A673 (cell line): Measurements from ENCODE around the gene HILPDA. TPM values are rescaled to one million over a fixed set of nuclear protein-coding genes. Genes with fewer than 3 reads are reported as not detected.
A peak's percentile ranks its signal among the peaks of the same experiment; 100 is the strongest.

Source experiments
- BruUV-seq: library from RNA; stranded (reverse); fragments of 400-500 nt; replicated peaks from 2 replicates; lab custom pipeline; 2021; lab: Mats Ljungman, UMichigan
- CTCF ChIA-PET: fragments of 300-600 bp; sonication (Branson Sonifier 250); formaldehyde crosslinking; loops from one replicate; lab custom pipeline; 2022; ENCODE audit warnings: antibody characterized with exemption; lab: Charles Lee
- POLR2A ChIA-PET: fragments of 300-600 bp; sonication (Branson Sonifier 250); formaldehyde crosslinking; loops from one replicate; lab custom pipeline; 2022; ENCODE audit warnings: antibody characterized with exemption; ENCODE audit not compliant: low non-redundant PET; lab: Charles Lee
- DNase-seq: peaks from one replicate; pipeline ENCODE4 v3.0.0-alpha.2; 2015; ENCODE audit warnings: low spot score
- H3K27ac ChIP-seq: fragments of 200-600 bp; sonication (generic); 2 replicates; pipeline ENCODE4 v1.5.1; 2016; ENCODE audit warnings: mixed run types, low read depth, mild to moderate bottlenecking, mixed read lengths, antibody characterized with exemption, low read length; ENCODE audit not compliant: poor library complexity, severe bottlenecking
- H3K27me3 ChIP-seq: fragments of 200-600 bp; sonication (generic); replicated peaks from 2 replicates; pipeline ENCODE4 v1.6.1; 2017; ENCODE audit warnings: mixed run types, low read depth, mild to moderate bottlenecking, mixed read lengths, antibody characterized with exemption, low read length; ENCODE audit not compliant: insufficient read depth, poor library complexity
- H3K36me3 ChIP-seq: fragments of 200-600 bp; sonication (generic); 2 replicates; pipeline ENCODE4 v1.6.1; 2016; ENCODE audit warnings: mixed run types, mild to moderate bottlenecking, mixed read lengths, antibody characterized with exemption, low read length; ENCODE audit not compliant: insufficient read depth, poor library complexity, severe bottlenecking
- H3K4me1 ChIP-seq: fragments of 200-600 bp; sonication (generic); 2 replicates; pipeline ENCODE4 v1.6.1; 2017; ENCODE audit warnings: mixed run types, mild to moderate bottlenecking, mixed read lengths, antibody characterized with exemption, low read length; ENCODE audit not compliant: insufficient read depth, poor library complexity, severe bottlenecking
- H3K4me3 ChIP-seq: fragments of 200-600 bp; sonication (generic); 2 replicates; pipeline ENCODE4 v1.5.1; 2016; ENCODE audit warnings: low read depth, mixed run types, mild to moderate bottlenecking, mixed read lengths, low read length; ENCODE audit not compliant: poor library complexity, severe bottlenecking
- H3K9me3 ChIP-seq: fragments of 200-600 bp; sonication (generic); 2 replicates; pipeline ENCODE4 v1.6.1; 2016; ENCODE audit warnings: mixed run types, low read depth, mild to moderate bottlenecking, mixed read lengths, antibody characterized with exemption, low read length; ENCODE audit not compliant: poor library complexity, severe bottlenecking
- EZH2 ChIP-seq: fragments of 200-600 bp; sonication (generic); IDR thresholded peaks from 2 replicates; pipeline ENCODE4 v1.6.1; 2017; ENCODE audit warnings: borderline replicate concordance, low read depth, mild to moderate bottlenecking, mixed read lengths, antibody characterized with exemption, low read length; ENCODE audit not compliant: poor library complexity, severe bottlenecking
- intact Hi-C: fragments of 100-400 bp; cut with micrococcal nuclease; formaldehyde crosslinking; loops from one replicate; pipeline ENCODE4 v1.10.0; 2022; ENCODE audit not compliant: unreplicated experiment
- total RNA-seq: library from RNA; stranded (reverse); gene quantifications from 2 replicates; pipeline ENCODE4 v1.2.3, GENCODE V29; 2021
- TF ChIP-seq, protein P1 (sequence below): fragments of 300-800, 200-600 bp; sonication (generic); conservative IDR thresholded peaks from 2 replicates; pipeline ENCODE4 v1.5.1; 2017; ENCODE audit warnings: low read depth, mild to moderate bottlenecking, antibody characterized with exemption, low read length, moderate library complexity, mixed read lengths

The HILPDA gene
- total RNA-seq, 1 experiment from 2014 or later: 36.1 TPM

DNA sequence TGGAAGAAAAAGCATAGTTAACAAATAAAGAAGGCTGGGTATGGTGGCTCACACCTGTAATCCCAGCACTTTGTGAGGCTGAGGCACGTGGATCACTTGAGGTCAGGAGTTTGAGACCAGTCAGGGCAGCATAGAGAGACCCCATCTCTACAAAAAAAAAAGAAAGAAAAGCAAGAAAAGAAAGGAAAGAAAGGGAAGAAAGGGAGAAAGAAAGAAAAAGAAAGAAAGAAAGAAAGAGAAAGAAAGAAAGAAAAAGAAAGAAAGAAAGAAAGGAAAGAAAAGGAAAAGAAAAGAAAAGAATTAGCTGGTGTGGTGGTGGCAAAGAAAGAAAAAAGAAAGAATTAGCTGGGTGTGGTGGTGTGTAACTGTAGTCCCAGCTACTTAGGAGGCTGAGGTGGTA is 3.1 kb upstream of the HILPDA start:
- TF ChIP-seq EZH2: no peak
- TF ChIP-seq, protein P1, sequence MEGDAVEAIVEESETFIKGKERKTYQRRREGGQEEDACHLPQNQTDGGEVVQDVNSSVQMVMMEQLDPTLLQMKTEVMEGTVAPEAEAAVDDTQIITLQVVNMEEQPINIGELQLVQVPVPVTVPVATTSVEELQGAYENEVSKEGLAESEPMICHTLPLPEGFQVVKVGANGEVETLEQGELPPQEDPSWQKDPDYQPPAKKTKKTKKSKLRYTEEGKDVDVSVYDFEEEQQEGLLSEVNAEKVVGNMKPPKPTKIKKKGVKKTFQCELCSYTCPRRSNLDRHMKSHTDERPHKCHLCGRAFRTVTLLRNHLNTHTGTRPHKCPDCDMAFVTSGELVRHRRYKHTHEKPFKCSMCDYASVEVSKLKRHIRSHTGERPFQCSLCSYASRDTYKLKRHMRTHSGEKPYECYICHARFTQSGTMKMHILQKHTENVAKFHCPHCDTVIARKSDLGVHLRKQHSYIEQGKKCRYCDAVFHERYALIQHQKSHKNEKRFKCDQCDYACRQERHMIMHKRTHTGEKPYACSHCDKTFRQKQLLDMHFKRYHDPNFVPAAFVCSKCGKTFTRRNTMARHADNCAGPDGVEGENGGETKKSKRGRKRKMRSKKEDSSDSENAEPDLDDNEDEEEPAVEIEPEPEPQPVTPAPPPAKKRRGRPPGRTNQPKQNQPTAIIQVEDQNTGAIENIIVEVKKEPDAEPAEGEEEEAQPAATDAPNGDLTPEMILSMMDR: no peak
- intact Hi-C loops: no loop called here
- H3K27me3 ChIP-seq: no peaks in the 10 kb centered on the region
- peaks cover 12% of the 10 kb centered on the region for H3K4me1 ChIP-seq
- H3K4me3 ChIP-seq: no peak overlapping the region
- DNase-seq: no peak
- H3K27ac ChIP-seq: no peak overlapping the region
- no peaks in the 10 kb centered on the region for H3K9me3 ChIP-seq
- POLR2A ChIA-PET: no interaction called here
- CTCF ChIA-PET: no interaction called here
- peaks cover 5% of the 10 kb centered on the region for H3K36me3 ChIP-seq
- BruUV-seq: no TSS peak

DNA sequence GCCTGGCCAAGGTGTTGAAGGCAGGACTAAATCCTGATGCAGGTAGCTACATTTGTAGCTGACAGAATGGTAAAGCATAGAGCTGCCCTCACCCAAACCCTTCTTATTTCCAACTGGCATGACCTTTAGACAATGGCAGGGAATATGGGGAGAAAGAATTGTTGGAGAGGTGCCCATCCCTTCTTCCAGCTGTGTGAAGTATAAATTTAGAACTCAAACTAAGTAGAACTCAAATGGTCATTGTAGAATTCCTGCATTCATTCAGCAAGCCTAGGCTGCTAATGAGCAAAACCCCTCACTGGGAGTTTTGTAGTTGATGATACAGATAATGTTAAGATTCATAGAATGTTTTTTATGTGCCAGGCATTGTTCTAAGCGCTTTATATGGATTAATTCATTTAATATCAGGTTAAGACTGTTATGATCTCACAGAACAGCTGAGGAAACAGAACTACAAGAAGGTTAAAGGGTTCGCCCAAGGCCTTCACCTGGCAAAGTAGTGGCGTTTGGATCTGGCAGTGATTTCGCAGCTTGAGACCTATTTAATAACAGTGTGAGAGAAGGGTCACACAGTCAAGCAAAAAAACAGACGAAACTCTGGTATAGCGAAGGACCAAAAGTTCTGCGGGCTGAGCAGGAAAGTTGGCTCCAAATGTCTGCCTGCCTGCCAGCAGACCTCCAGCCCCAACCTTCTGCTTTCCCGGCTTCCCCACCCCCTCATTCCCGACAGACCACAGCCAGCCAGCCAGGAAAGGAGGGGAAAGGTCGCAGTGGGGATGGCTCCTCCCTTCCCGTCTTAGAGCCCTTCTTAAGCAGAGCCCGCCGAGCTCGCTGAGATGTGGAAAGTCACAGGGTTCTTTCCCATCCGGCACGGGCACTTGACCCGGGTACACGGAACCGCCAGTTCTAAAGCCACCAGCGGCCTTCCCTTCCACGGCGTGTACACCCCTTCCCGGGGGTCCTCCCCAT is 1.6 kb upstream of the HILPDA start:
- no peak for DNase-seq
- H3K4me3 ChIP-seq: no peak overlapping the region

DNA sequence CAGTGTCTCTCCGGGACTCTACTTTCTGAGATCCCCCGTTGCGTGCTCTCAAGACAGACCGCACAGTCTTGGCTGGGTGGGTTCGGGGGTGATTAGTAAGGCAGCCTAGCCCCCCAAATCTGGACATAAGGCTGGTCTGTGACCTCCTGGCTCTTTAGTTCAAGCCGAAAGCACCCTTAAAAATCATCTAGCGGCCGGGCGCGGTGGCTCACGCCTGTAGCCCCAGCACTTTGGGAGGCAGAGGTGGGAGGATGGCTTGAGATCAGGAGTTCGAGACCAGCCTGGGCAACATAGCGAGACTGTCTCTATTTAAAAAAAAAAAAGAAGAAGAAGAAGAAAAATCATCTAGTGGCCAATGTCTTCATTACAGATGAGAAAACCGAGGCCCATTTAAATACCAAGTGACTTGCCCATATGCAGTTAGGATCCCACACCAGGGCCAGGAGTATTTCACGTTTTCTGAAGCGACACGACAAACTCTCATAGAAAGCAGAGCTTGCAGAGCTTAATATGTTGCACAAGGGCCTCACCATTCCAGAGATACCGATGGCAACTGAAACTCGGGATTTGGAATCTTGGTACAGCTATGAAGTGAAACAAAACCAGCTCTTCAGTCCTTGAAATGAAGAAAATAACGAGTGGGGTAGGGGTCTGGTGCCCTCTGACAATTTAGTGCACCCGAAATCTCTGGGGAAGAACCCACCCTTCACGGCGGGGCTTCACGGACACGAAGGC is 703 bp upstream of the HILPDA start:
- intact Hi-C loops: no loop called here
- Histone ChIP-seq H3K4me3 (peak overlapping the region; percentile 92), H3K36me3 (peaks cover 15% of the 10 kb centered on the region), H3K4me1 (peaks cover 25% of the 10 kb centered on the region), H3K27me3 (no peaks in the 10 kb centered on the region), H3K27ac (peak overlapping the region; percentile 90), H3K9me3 (no peaks in the 10 kb centered on the region)
- no peak for TF ChIP-seq EZH2
- TF ChIP-seq, protein P1: no peak
- TSS peak; percentile 85 for BruUV-seq
- ChIA-PET POLR2A (no interaction called here), CTCF (interaction anchor here (0.7 kb wide), 1 partner anchor 67 kb away, joined by 3 read pairs; no protein-coding TSS in a partner anchor)
- peak; percentile 21 for DNase-seq

More for the DNA sequence above, 1.6 kb upstream of the HILPDA start:
- Histone ChIP-seq H3K27me3 (no peaks in the 10 kb centered on the region), H3K4me1 (peaks cover 24% of the 10 kb centered on the region), H3K36me3 (peaks cover 14% of the 10 kb centered on the region), H3K9me3 (no peaks in the 10 kb centered on the region), H3K27ac (no peak overlapping the region)
- BruUV-seq: no TSS peak
- no peak for TF ChIP-seq EZH2
- TF ChIP-seq, protein P1: no peak
- CTCF ChIA-PET: interaction anchor here (0.6 kb wide), 1 partner anchor 38 kb away, joined by 3 read pairs; no protein-coding TSS in a partner anchor
- intact Hi-C loops: no loop called here
- POLR2A ChIA-PET: no interaction called here
